ENCODE measurements around the gene SPDEF. TPM values are rescaled to one million over a fixed set of nuclear protein-coding genes. Genes with fewer than 3 reads are reported as not detected.

The SPDEF gene
- total and polyA plus RNA-seq, 2 donors from 2014 or later = 0.19 TPM; not detected in 1

- no peak for FAIRE-seq
- H3K27me3 ChIP-seq (ENCODE audit: control insufficient read depth, insufficient read depth, low read length) = no peaks in the 10 kb centered on the region
- no peak for TF ChIP-seq CTCF (IDR thresholded peaks at IDR 0.05; ENCODE audit: borderline replicate concordance, extremely low read depth, insufficient read depth)
- peak in 4 of 5 donors; percentile 67 to 77 (median 68) for DNase-seq
- H3K4me3 ChIP-seq (ENCODE audit: low read length in 3 of 3) = no peak overlapping the region
- no peaks in the 10 kb centered on the region for H3K9me3 ChIP-seq (ENCODE audit: control insufficient read depth in 2 of 3, insufficient read depth in 1 of 3, low read length in 3 of 3)
- H3K36me3 ChIP-seq (ENCODE audit: control insufficient read depth in 2 of 3, insufficient read depth in 3 of 3, low read length in 3 of 3) = no peaks in the 10 kb centered on the region
- no peak overlapping the region for H3K27ac ChIP-seq (ENCODE audit: low read depth in 2 of 2, low read length in 2 of 2)
- peaks cover 0 to 5% (median 0%) of the 10 kb centered on the region in 3 donors for H3K4me1 ChIP-seq (ENCODE audit: control insufficient read depth in 2 of 3, insufficient read depth in 2 of 3, low read depth in 1 of 3, low read length in 3 of 3)
- intact Hi-C loops (cut with DNase I) = no loop called here
- H3K9ac ChIP-seq (ENCODE audit: low read length in 3 of 3) = no peak overlapping the region
Observed at GRCh38 chr6:34544776-34545471, 11.2 kb downstream of the SPDEF start.

GRCh38 chr6:34544052-34544604 lies 12.0 kb downstream of the SPDEF start:
- no peaks in the 10 kb centered on the region for H3K27me3 ChIP-seq (ENCODE audit: control insufficient read depth, insufficient read depth, low read length)
- H3K9ac ChIP-seq (ENCODE audit: low read length in 3 of 3) = no peak overlapping the region
- H3K9me3 ChIP-seq (ENCODE audit: control insufficient read depth in 2 of 3, insufficient read depth in 1 of 3, low read length in 3 of 3) = no peaks in the 10 kb centered on the region
- no peak for TF ChIP-seq CTCF (IDR thresholded peaks at IDR 0.05; ENCODE audit: borderline replicate concordance, extremely low read depth, insufficient read depth)
- DNase-seq (peak in 1 of 5 donors; percentile 67), FAIRE-seq (no peak)
- no peak overlapping the region for H3K4me3 ChIP-seq (ENCODE audit: low read length in 3 of 3)
- H3K36me3 ChIP-seq (ENCODE audit: control insufficient read depth in 2 of 3, insufficient read depth in 3 of 3, low read length in 3 of 3) = no peaks in the 10 kb centered on the region
- peaks cover 0 to 5% (median 0%) of the 10 kb centered on the region in 3 donors for H3K4me1 ChIP-seq (ENCODE audit: control insufficient read depth in 2 of 3, insufficient read depth in 2 of 3, low read depth in 1 of 3, low read length in 3 of 3)
- intact Hi-C loops (cut with DNase I) = no loop called here
- H3K27ac ChIP-seq (ENCODE audit: low read depth in 2 of 2, low read length in 2 of 2) = no peak overlapping the region

- FAIRE-seq (no peak), DNase-seq (no peak)
- H3K4me1 ChIP-seq (ENCODE audit: control insufficient read depth in 2 of 3, insufficient read depth in 2 of 3, low read depth in 1 of 3, low read length in 3 of 3) = peaks cover 0 to 5% (median 0%) of the 10 kb centered on the region in 3 donors
- no peak overlapping the region for H3K27ac ChIP-seq (ENCODE audit: low read depth in 2 of 2, low read length in 2 of 2)
- intact Hi-C loops (cut with DNase I) = no loop called here
- no peaks in the 10 kb centered on the region for H3K27me3 ChIP-seq (ENCODE audit: control insufficient read depth, insufficient read depth, low read length)
- H3K9ac ChIP-seq (ENCODE audit: low read length in 3 of 3) = no peak overlapping the region
- TF ChIP-seq CTCF (IDR thresholded peaks at IDR 0.05; ENCODE audit: borderline replicate concordance, extremely low read depth, insufficient read depth) = no peak
- no peaks in the 10 kb centered on the region for H3K9me3 ChIP-seq (ENCODE audit: control insufficient read depth in 2 of 3, insufficient read depth in 1 of 3, low read length in 3 of 3)
- no peaks in the 10 kb centered on the region for H3K36me3 ChIP-seq (ENCODE audit: control insufficient read depth in 2 of 3, insufficient read depth in 3 of 3, low read length in 3 of 3)
- no peak overlapping the region for H3K4me3 ChIP-seq (ENCODE audit: low read length in 3 of 3)
Observed at GRCh38 chr6:34543421-34543820, 12.7 kb downstream of the SPDEF start.

All from kidney (tissue), 14 donors.